GM19025 (cell line): Measurements from ENCODE around the gene GRB2.
"Not testable (repeated sequence)": the region's sequence is repeated elsewhere in the genome, so short reads cannot be mapped to it uniquely, and the experiment has no call there.

Experiments used
- ATAC-seq: cut with Tn5 transposase; IDR thresholded peaks from one replicate; pipeline ENCODE4 v1.9.1; 2021; ENCODE audit warnings: mild to moderate bottlenecking, low read depth, moderate library complexity; ENCODE audit not compliant: unreplicated experiment

GRB2 gene

GRCh38 chr17:75405365-75406221, at the start of gene GRB2:
GRB2 (minus strand) TSS chr17:75405678; CDS start chr17:75393628, 12,050 bp downstream.
- peak; percentile 71 for ATAC-seq

GRCh38 chr17:75454672-75455071, 49.2 kb upstream of the GRB2 start:
- ATAC-seq: not testable (repeated sequence)

- ATAC-seq: no peak
Measured at GRCh38 chr17:75454193-75454592, 48.7 kb upstream of the GRB2 start.

GRCh38 chr17:75450270-75450669, 44.8 kb upstream of the GRB2 start:
- no peak for ATAC-seq

- ATAC-seq: no peak
Measured at GRCh38 chr17:75447951-75448856, 42.7 kb upstream of the GRB2 start.

GRCh38 chr17:75445896-75446295, 40.4 kb upstream of the GRB2 start:
- ATAC-seq: not testable (repeated sequence)

- no peak for ATAC-seq
Measured at GRCh38 chr17:75445296-75445695, 39.8 kb upstream of the GRB2 start.

DNA sequence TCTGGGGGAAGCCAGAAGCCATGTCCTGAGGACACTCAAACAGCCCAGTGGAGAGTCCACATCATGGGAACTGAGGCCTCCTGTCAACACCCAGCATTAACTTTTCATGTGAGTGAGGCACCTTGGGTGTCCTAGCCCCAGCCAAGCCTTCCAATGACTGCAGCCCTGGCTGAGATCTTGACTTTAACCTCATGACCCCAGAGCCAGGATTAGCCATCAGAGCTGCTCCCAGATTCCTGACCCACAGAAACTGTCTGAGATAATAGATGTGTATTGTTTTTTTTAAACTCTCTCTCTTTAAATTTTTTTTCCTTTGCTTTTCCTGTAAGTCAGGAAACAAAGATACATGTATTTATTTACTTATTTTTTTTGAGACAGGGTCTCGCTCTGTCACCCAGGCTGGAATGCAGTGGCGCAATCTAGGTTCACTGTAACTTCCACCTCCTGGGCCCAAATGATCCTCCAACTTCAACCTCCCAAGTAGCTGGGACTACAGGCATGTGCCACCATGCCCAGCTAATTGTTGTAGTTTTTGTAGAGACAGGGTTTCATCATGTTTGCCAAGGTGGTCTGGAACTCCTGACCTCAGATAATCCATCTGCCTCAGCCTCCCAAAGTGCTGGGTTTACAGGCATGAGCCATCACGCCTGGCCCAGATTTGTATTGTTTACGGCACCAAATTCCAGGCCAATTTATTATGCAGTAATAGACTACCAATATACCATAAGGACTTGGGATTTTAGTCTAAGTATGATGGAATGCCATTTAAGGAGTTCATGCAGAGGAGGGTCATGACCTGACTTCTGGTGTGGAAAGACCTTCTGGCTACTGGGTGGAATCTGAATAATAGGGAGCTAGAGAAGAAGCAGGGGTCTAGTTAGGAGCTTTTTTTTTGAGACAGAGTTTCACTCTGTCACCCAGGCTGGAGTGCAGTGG, 37.0 kb upstream of the GRB2 start:
- ATAC-seq: no peak

DNA sequence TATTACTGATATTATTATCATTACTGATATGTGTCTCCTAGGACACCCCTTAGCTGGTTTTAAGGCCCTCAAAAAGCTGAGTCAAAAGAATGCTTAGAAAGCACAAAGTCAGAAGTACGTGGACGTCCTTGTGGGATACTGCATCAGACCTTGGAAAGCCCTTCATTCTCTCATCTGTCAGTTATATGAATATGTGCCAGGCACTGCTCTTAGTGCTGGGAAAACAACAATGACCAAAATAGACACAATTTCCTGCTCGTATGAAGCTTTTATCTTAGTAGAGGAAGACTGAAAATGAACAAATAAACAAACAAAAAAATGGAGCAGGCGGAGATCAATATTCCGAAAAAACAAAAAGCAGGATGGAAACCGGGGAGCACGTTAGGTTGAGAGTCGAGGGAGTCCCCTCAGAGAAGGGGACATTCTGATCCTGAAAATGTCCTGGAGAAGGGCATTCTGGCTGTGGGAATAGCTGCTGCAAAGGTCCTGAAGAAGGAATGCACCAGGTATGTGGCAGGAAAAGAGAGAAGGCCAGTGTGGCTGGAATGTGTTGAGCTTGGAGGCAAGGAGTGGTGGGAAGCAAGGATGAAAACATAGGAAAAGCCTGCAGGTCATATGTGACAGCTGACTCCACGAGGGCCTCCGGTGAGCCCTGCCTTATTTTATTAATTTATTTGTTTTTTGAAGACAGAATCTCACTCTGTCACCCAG, 35.4 kb upstream of the GRB2 start:
- ATAC-seq: no peak

GRCh38 chr17:75439287-75439686, 33.8 kb upstream of the GRB2 start:
- ATAC-seq: no peak

- not testable (repeated sequence) for ATAC-seq
Measured at GRCh38 chr17:75437404-75437803, 31.9 kb upstream of the GRB2 start.

DNA sequence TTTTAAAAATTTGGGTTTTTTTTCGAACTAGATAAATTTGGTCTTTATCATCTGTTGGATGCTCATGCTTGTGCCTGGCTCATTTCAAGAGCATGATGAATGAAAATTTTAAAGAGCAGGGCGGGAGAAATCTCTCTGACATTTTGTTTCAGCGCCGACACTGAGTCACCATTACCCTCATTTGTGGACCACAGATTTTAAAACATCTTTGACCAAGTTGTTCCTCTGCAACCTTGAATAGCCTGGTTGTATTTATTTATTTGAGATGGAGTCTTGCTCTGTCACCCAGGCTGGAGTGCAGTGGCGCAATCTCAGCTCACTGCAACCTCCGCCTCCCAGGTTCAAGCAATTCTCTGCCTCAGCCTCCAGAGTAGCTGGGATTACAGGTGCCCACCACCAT, 29.0 kb upstream of the GRB2 start:
- not testable (repeated sequence) for ATAC-seq

DNA sequence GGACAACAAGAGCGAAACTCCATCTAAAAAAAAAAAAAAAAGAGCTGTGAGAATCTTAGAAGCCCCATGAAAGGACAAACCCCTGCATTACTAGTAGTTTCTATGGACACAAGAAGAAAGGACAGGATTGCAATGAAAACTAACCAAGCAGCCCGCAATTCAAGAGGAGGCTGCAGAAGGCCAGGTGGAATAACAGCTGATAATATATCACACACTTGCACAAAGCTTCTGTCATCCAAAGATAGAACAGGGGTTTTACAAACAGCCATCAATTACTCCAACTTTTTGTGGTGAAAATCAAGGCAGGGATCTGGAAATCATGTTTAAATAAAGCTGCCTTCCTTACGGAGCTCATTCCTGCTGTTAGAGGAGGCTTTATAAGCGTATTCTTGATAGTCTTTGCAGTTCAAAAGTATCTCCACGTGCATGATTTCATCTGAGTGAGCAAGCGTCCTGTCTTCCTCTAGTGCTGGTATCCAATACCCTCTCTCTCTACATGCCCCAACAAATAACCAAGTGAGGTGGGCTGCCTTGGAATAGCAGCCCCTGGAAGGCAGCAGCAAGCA, 27.8 kb upstream of the GRB2 start:
- no peak for ATAC-seq

DNA sequence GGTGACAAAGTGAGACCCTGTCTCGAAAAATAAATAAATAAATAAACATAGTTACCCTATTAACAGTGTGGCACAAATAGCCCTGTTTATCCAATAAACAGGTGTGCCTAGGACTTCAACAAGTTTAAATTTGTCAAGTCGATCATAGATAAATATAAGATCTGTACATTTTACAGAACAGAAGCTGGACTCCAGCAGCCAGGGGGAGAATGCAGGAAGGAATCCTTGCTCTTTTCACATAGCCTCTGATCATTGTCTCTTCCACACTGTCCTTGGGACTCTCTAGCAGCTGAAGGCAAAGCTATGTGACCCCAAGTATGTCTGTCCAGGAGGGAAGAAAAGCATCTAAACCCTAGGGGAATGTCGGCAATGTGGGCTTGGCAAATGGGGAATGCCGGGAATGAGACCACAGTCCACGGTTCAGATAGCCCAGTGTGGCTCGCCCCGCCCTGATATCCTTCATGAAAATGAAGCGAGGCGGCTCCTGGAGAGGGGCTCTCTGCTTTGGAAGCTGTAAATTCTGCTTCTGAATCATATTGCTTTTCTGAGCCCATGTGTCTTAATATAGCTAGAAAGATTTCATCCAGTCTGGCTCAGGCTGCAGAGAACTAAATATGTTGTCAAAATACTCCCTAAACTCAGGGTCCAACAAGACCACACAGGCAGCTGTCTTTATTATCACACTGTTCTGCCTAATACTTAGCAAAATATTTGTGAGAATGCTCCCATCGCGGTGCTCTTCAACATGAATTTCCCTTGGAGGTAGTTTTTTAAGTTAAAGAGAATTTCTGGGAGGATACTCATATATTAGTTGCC, 24.9 kb upstream of the GRB2 start:
- ATAC-seq: no peak

GRCh38 chr17:75428543-75429469, 23.3 kb upstream of the GRB2 start:
- ATAC-seq: no peak

DNA sequence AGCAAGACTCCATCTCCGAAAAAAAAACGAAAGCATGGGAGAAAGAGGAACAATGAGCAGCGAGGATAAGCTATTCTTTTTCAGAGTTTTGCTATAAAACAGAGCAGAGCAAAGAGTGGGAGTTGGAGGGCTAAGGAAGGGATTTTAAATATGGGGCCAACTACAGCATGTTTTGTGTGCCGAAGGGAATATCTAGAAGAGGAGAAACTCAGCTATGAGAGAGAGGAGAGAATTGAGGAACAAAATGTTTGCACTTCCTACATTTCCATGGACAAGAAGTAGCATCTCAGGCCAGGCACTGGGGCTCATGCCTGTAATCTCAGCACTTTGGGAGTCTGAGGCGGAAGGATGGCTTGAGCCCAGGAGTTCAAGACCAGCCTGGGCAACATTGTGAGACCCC, 13.1 kb upstream of the GRB2 start:
- ATAC-seq: no peak

GRCh38 chr17:75417054-75417580, 11.6 kb upstream of the GRB2 start:
- no peak for ATAC-seq
